Measurements from ENCODE around the gene ZNF777. TPM values are rescaled to one million over a fixed set of nuclear protein-coding genes. Genes with fewer than 3 reads are reported as not detected.

Gene ZNF777
- total and polyA plus RNA-seq, 2 of the 4 experiments (the other 2 are of a cell fraction) = 3.2 to 6.5 TPM

- H4K8ac ChIP-seq (ENCODE audit: low read depth in 2 of 2, low read length in 2 of 2) = no peak overlapping the region
- in situ Hi-C loops (cut with MboI; ENCODE audit: low sequenced_read_pairs) (no loop called here), dilution Hi-C loops (cut with HindIII; ENCODE audit: low sequenced_read_pairs, unreplicated experiment) (no loop called here), intact Hi-C loops (cut with micrococcal nuclease) (no loop called here)
- H4K20me1 ChIP-seq (ENCODE audit: insufficient read depth, low read length) = no peaks in the 10 kb centered on the region
- ATAC-seq (ENCODE audit: low read depth) (no peak), DNase-seq (no peak)
- H3K9me1 ChIP-seq (ENCODE audit: insufficient read depth, low read length) = no peaks in the 10 kb centered on the region; the same call in 1 of the 2 replicates
- H4K5ac ChIP-seq (ENCODE audit: low read depth, low read length) = no peak overlapping the region
- H3K9me3 ChIP-seq (ENCODE audit: control insufficient read depth, insufficient read depth, low read length) = no peaks in the 10 kb centered on the region
- H2BK120ac ChIP-seq (ENCODE audit: low read depth, low read length) = no peak overlapping the region
- H3K27ac ChIP-seq (ENCODE audit: insufficient read depth, low read length) = no peak overlapping the region
- H2AK9ac ChIP-seq (replicated peaks; ENCODE audit: low read depth, low read length, poor library complexity) = no peak overlapping the region
- H2AK5ac ChIP-seq (ENCODE audit: low read depth, low read length) = no peak overlapping the region
- no peak overlapping the region for H3K23ac ChIP-seq (ENCODE audit: low read depth, low read length)
- H3K56ac ChIP-seq (ENCODE audit: extremely low read depth, insufficient read depth, low read length) = no peak overlapping the region
- H3K27me3 ChIP-seq (ENCODE audit: control insufficient read depth, insufficient read depth, low read length) = no peaks in the 10 kb centered on the region
- no peak overlapping the region for H3K4ac ChIP-seq (ENCODE audit: low read depth, low read length)
- H2AFZ ChIP-seq (replicated peaks; ENCODE audit: low read length, poor library complexity) = no peak overlapping the region
- no peak overlapping the region for H3K4me2 ChIP-seq (ENCODE audit: low read depth, low read length)
- no peak overlapping the region for H3K18ac ChIP-seq (ENCODE audit: low read depth, low read length)
- no peak overlapping the region for H2BK20ac ChIP-seq (ENCODE audit: low read depth, low read length)
- H2BK5ac ChIP-seq (ENCODE audit: low read depth, low read length, poor library complexity, severe bottlenecking) = no peak overlapping the region
- H3K36me3 ChIP-seq (ENCODE audit: control insufficient read depth, insufficient read depth, low read length) = peaks cover 31% of the 10 kb centered on the region
- POLR2A ChIA-PET (ENCODE audit: unreplicated experiment) = no interaction called here
- CTCF ChIA-PET = no interaction called here
- H4K91ac ChIP-seq (ENCODE audit: insufficient read depth, low read depth, low read length) = no peak overlapping the region
- peaks cover 0 to 4% of the 10 kb centered on the region in 2 experiments; a peak in 2 of 4 replicates for H3K79me1 ChIP-seq (ENCODE audit: low read depth in 1 of 2, low read length in 2 of 2)
- H3K4me3 ChIP-seq (ENCODE audit: insufficient read depth, low read depth, low read length) = no peak overlapping the region
- no TSS peak for BruUV-seq (replicated peaks)
- H3K9ac ChIP-seq (ENCODE audit: low read depth, low read length) = no peak overlapping the region
- no peak for TF ChIP-seq BHLHE40 (IDR thresholded peaks at IDR 0.05; ENCODE audit: low read depth, low read length)
- TF ChIP-seq MAZ (IDR thresholded peaks at IDR 0.05; ENCODE audit: borderline replicate concordance, low read depth, low read length) = no peak
- TF ChIP-seq CTCF (conservative IDR thresholded peaks at IDR 0.05; ENCODE audit: low read depth, low read length) = no peak
- no peak for TF ChIP-seq SMC3 (IDR thresholded peaks at IDR 0.05; ENCODE audit: low read depth, low read length)
- TF ChIP-seq USF2 (IDR thresholded peaks at IDR 0.05; ENCODE audit: low read depth, low read length) = no peak
- TF ChIP-seq MAFK (IDR thresholded peaks at IDR 0.05; ENCODE audit: low read depth, low read length) = no peak
- no peak for TF ChIP-seq POLR2A (IDR thresholded peaks at IDR 0.05; ENCODE audit: low read depth, low read length)
- no peak for TF ChIP-seq FOS (IDR thresholded peaks at IDR 0.05; ENCODE audit: low read depth, low read length)
- TF ChIP-seq CHD1 (IDR thresholded peaks at IDR 0.05; ENCODE audit: low read depth, low read length) = no peak
- no peak for TF ChIP-seq RFX5 (IDR thresholded peaks at IDR 0.05; ENCODE audit: low read depth, low read length)
- no peak for TF ChIP-seq RCOR1 (IDR thresholded peaks at IDR 0.05; ENCODE audit: insufficient replicate concordance, low read length)
- TF ChIP-seq NFE2L2 (IDR thresholded peaks at IDR 0.05; ENCODE audit: low read depth, low read length) = no peak
- no peak for TF ChIP-seq ELK1 (IDR thresholded peaks at IDR 0.05; ENCODE audit: borderline replicate concordance, low read depth, low read length)
- no peak for TF ChIP-seq RAD21 (IDR thresholded peaks at IDR 0.05; ENCODE audit: low read length)
- TF ChIP-seq MXI1 (IDR thresholded peaks at IDR 0.05; ENCODE audit: borderline replicate concordance, low read depth, low read length) = no peak
- TF ChIP-seq CEBPB (IDR thresholded peaks at IDR 0.05; ENCODE audit: low read depth, low read length) = no peak
- no peak overlapping the region for H2BK15ac ChIP-seq (ENCODE audit: low read depth, low read length)
- H3K4me1 ChIP-seq (ENCODE audit: control insufficient read depth, insufficient read depth, low read length) = no peaks in the 10 kb centered on the region
- no peak overlapping the region for H3K14ac ChIP-seq (replicated peaks; ENCODE audit: low read depth, low read length)
- WGBS, 2 experiments (ENCODE audit: extremely low coverage in 2 of 2, insufficient read length in 1 of 2) = no CpG with 5 or more reads among the region's 4 CpGs
Measured at GRCh38 chr7:149430192-149430591, 30.7 kb downstream of the ZNF777 start.

All from IMR-90 (cell line).